ENCODE results near the gene MAP4K2. TPM values are rescaled to one million over a fixed set of nuclear protein-coding genes. Genes with fewer than 3 reads are reported as not detected.

Gene MAP4K2
- total and polyA plus RNA-seq, 12 donors, result 4.6 to 19.9 (median 8.4) TPM

DNA sequence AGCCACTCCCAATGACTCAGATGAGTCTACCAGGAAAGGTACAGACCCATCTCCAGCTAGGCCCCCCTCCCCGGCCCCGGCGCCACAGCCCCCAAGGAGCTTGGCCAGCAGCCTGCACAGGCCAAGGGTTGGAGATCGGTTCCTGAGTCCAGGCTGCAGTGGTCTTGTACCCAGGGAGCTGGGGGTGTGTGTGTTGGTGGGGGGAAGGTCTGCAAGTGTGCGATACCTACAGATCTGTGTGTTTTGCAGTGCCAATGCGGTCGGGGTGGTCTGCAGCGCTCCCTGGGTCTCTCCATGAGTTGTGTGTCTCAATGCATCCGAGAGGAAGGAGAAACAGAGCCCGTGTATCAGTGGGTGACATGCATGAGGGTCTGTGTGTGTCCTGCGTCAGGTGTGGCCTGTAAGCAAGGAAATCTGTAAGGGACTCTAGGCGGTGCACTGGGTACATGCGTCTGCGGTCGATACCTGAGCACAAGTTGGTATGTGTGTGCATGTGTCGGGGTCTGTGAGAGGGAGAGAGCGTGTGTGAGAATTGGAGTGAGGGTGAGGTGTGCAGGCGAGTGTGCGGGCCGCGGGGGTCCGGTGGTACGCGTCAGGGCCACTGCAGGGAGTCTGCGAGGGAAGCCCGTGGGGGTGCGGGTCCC is 40.8 kb upstream of the MAP4K2 start:
- Histone ChIP-seq H3K4me1 (peaks cover 16 to 32% (median 24%) of the 10 kb centered on the region in 9 donors), H3K4me3 (peak overlapping the region in 7 of 10 donors; percentile 38 to 56 (median 42)), H3K9me3 (no peaks in the 10 kb centered on the region), H3K27ac (no peak overlapping the region), H3K36me3 (no peaks in the 10 kb centered on the region), H3K27me3 (no peaks in the 10 kb centered on the region)
- no peak for ATAC-seq
- 64 to 65% methylated on average over 27 of the region's 27 CpGs for WGBS, 2 donors
- DNase-seq, result no peak
- TF ChIP-seq, protein P1, sequence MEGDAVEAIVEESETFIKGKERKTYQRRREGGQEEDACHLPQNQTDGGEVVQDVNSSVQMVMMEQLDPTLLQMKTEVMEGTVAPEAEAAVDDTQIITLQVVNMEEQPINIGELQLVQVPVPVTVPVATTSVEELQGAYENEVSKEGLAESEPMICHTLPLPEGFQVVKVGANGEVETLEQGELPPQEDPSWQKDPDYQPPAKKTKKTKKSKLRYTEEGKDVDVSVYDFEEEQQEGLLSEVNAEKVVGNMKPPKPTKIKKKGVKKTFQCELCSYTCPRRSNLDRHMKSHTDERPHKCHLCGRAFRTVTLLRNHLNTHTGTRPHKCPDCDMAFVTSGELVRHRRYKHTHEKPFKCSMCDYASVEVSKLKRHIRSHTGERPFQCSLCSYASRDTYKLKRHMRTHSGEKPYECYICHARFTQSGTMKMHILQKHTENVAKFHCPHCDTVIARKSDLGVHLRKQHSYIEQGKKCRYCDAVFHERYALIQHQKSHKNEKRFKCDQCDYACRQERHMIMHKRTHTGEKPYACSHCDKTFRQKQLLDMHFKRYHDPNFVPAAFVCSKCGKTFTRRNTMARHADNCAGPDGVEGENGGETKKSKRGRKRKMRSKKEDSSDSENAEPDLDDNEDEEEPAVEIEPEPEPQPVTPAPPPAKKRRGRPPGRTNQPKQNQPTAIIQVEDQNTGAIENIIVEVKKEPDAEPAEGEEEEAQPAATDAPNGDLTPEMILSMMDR (IDR thresholded peaks at IDR 0.05), result no peak
- intact Hi-C loops (cut with DNase I), result loop anchor here in 6 of 10 donors (2.0 to 10.0 kb wide), 4 partner anchors 43 to 181 kb away; partner anchors contain the start of genes ARL2 (in 3 of the 6), BATF2 (in 1 of the 6) and SNX15 (in 1 of the 6)

DNA sequence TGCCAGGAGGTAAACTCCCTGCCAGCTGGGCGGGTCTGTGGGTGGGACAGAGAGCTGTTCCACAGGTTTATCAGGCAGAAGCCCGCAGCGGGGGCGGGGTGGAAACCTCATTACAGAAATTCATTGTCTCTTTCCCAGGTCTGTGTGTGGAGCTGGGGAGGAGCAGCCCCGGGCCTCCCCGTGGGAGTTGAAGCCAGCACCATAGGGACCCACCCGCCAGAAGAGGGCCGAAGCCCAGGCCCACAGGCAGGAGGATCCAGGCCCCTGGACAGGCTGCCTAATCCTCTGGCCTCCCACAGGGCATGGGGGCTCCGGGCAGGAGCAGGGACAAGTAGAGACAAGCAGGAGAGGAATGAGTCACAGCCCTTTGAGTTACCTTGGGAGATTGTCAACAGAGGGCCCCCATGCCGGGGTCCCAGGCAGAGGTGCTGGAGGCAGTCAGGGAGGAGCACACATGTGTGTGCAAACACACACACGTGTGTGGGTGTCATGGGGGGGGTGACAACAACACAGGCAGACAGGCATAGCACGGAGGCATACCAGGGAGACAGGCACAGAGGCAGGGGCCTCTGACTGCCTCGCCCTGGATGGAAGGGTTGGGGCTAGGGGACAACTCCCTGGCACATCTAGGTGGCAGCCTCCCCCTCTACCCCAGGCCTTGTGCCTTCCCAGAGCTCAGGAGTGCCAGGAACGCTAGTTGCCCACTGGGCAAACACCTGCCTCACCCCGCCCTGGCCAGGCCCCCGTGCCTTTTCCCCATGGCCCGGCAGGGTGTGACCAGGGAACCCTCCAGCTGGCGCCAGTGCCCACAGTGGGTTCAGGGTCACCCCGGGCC is 40.1 kb upstream of the MAP4K2 start:
- TF ChIP-seq, protein P1 (IDR thresholded peaks at IDR 0.05), result no peak
- intact Hi-C loops (cut with DNase I), result loop anchor here in 5 of 10 donors (10.0 kb wide), 3 partner anchors 152 to 182 kb away; partner anchors contain the start of genes ARL2 (in 3 of the 5), BATF2 (in 1 of the 5) and SNX15 (in 1 of the 5)
- 90 to 91% methylated on average over 19 of the region's 19 CpGs for WGBS, 2 donors

DNA sequence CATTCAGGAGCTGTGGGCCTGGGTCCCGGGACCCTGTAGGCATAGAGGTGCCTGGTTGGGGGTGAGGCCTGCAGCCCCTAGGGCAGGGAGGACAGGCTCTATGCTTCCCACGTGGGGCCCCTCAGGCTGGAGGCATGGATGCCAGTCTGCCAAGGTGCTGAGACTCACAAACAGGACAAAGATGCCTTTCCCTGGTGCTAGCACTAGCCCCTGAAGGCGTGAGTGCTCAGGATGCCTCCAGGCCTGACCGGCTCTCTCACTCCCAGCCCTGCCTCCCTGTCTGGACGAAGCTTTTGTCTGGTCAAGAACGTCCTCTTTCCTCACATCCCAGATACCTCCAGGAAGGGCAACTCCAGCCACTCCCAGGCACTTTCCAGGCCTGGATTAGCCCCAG is 39.3 kb upstream of the MAP4K2 start:
- no peak overlapping the region for H3K4me3 ChIP-seq
- no peak overlapping the region for H3K27ac ChIP-seq
- 81 to 94% methylated on average over 5 to 6 of the region's 6 CpGs for WGBS, 2 donors
- H3K27me3 ChIP-seq, result no peaks in the 10 kb centered on the region
- ATAC-seq (no peak), DNase-seq (no peak)
- peaks cover 2 to 18% (median 10%) of the 10 kb centered on the region in 9 donors for H3K4me1 ChIP-seq
- H3K9me3 ChIP-seq, result no peaks in the 10 kb centered on the region
- no peaks in the 10 kb centered on the region for H3K36me3 ChIP-seq
- intact Hi-C loops (cut with DNase I), result loop anchor here in 5 of 10 donors (10.0 kb wide), 3 partner anchors 152 to 182 kb away; partner anchors contain the start of genes ARL2 (in 3 of the 5), BATF2 (in 1 of the 5) and SNX15 (in 1 of the 5)
- TF ChIP-seq, protein P1 (IDR thresholded peaks at IDR 0.05), result no peak

More for the DNA sequence above, 40.1 kb upstream of the MAP4K2 start:
- Histone ChIP-seq H3K36me3 (no peaks in the 10 kb centered on the region), H3K4me1 (peaks cover 9 to 25% (median 17%) of the 10 kb centered on the region in 9 donors), H3K9me3 (no peaks in the 10 kb centered on the region), H3K27ac (no peak overlapping the region), H3K27me3 (no peaks in the 10 kb centered on the region), H3K4me3 (no peak overlapping the region)
- DNase-seq (no peak), ATAC-seq (no peak)

Measured in heart right ventricle (tissue), 16 donors.